BLaER1 (cell line): ENCODE measurements around the gene SLC7A1.

Source experiments
- H3K27ac ChIP-seq: shearing (Covaris generic); formaldehyde crosslinking; 2 replicates; pipeline ENCODE4 v1.8.1; 2022
- H3K27me3 ChIP-seq: shearing (Covaris generic); formaldehyde crosslinking; 2 replicates; pipeline ENCODE4 v1.8.1; 2022
- H3K36me3 ChIP-seq: shearing (Covaris generic); formaldehyde crosslinking; 2 replicates; pipeline ENCODE4 v1.8.1; 2022
- H3K4me1 ChIP-seq: shearing (Covaris generic); formaldehyde crosslinking; 2 replicates; pipeline ENCODE4 v1.8.1; 2022
- H3K4me2 ChIP-seq: shearing (Covaris generic); formaldehyde crosslinking; 2 replicates; pipeline ENCODE4 v1.8.1; 2022
- H3K4me3 ChIP-seq: shearing (Covaris generic); formaldehyde crosslinking; 2 replicates; pipeline ENCODE4 v1.8.1; 2022
- H3K9ac ChIP-seq: shearing (Covaris generic); formaldehyde crosslinking; 2 replicates; pipeline ENCODE4 v1.8.1; 2022
- H3K9me3 ChIP-seq: shearing (Covaris generic); formaldehyde crosslinking; 2 replicates; pipeline ENCODE4 v1.8.1; 2022
- H4K20me1 ChIP-seq: shearing (Covaris generic); formaldehyde crosslinking; 2 replicates; pipeline ENCODE4 v1.8.1; 2022
- Cebpa-rat ChIP-seq: shearing (Covaris generic); IDR thresholded peaks from 2 replicates; pipeline ENCODE4 v1.8.1; 2022

SLC7A1 gene

DNA sequence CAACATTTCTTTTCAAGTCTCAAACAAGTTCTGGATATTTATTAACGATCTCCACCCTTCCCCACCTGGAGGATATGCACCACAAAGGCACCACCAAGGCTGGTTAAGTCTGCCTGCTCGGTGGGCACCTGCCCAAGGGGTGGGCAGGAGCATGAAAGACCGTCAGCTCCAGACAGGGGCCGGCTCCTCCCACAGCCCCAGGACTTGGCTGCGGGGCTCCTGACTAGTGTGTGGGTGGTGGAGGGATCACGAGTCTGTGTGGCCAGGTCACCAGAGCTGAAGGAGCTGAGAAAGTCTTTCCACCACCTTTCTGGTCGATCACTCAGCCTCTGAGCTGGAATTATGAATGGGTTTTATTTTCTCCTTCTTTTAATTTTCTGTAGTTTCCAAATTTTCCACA, 7.8 kb downstream of the SLC7A1 start:
- Histone ChIP-seq H3K9ac (no peak overlapping the region), H3K4me1 (peaks cover 39% of the 10 kb centered on the region), H3K27me3 (no peaks in the 10 kb centered on the region), H3K27ac (no peak overlapping the region), H3K36me3 (peaks cover 65% of the 10 kb centered on the region), H3K4me3 (no peak overlapping the region), H4K20me1 (peaks cover 100% of the 10 kb centered on the region), H3K9me3 (no peaks in the 10 kb centered on the region), H3K4me2 (no peak overlapping the region)
- no peak for TF ChIP-seq Cebpa-rat

- H3K9me3 ChIP-seq: no peaks in the 10 kb centered on the region
- H3K4me2 ChIP-seq: peak overlapping the region; percentile 53
- H3K4me1 ChIP-seq: peaks cover 17% of the 10 kb centered on the region
- H4K20me1 ChIP-seq: peaks cover 100% of the 10 kb centered on the region
- no peaks in the 10 kb centered on the region for H3K27me3 ChIP-seq
- H3K9ac ChIP-seq: no peak overlapping the region
- H3K4me3 ChIP-seq: no peak overlapping the region
- no peak overlapping the region for H3K27ac ChIP-seq
- no peak for TF ChIP-seq Cebpa-rat
- peaks cover 57% of the 10 kb centered on the region for H3K36me3 ChIP-seq
Observed at GRCh38 chr13:29583073-29583785, 12.3 kb downstream of the SLC7A1 start.

GRCh38 chr13:29582171-29582570, 13.3 kb downstream of the SLC7A1 start:
- Histone ChIP-seq H3K9ac (no peak overlapping the region), H3K4me1 (peaks cover 17% of the 10 kb centered on the region), H3K4me3 (no peak overlapping the region), H3K27ac (no peak overlapping the region), H3K36me3 (peaks cover 56% of the 10 kb centered on the region), H4K20me1 (peaks cover 100% of the 10 kb centered on the region), H3K9me3 (no peaks in the 10 kb centered on the region), H3K4me2 (peak overlapping the region; percentile 53), H3K27me3 (no peaks in the 10 kb centered on the region)
- no peak for TF ChIP-seq Cebpa-rat

DNA sequence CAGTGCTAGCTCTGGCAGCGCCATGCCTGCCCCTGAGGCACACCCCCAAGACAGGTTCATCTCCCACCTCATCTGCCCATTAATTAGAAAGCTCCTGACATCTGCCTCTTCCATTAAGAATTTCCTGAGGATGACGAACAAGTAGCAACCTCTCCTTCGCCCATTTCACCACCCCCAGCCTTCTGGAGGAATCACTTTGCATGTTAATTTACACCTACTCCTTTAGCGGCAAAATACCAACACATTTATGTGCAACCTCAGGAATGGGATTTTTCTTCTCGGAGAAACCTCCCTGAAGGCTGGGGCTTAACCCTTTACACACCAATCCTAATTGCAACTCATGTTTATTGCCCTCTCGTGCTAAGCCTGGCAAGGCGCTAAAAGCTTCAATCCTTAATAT, 13.8 kb downstream of the SLC7A1 start:
- Histone ChIP-seq H4K20me1 (peaks cover 100% of the 10 kb centered on the region), H3K4me3 (no peak overlapping the region), H3K27ac (no peak overlapping the region), H3K9me3 (no peaks in the 10 kb centered on the region), H3K4me2 (no peak overlapping the region), H3K4me1 (peaks cover 17% of the 10 kb centered on the region), H3K9ac (no peak overlapping the region), H3K27me3 (no peaks in the 10 kb centered on the region), H3K36me3 (peaks cover 56% of the 10 kb centered on the region)
- no peak for TF ChIP-seq Cebpa-rat

DNA sequence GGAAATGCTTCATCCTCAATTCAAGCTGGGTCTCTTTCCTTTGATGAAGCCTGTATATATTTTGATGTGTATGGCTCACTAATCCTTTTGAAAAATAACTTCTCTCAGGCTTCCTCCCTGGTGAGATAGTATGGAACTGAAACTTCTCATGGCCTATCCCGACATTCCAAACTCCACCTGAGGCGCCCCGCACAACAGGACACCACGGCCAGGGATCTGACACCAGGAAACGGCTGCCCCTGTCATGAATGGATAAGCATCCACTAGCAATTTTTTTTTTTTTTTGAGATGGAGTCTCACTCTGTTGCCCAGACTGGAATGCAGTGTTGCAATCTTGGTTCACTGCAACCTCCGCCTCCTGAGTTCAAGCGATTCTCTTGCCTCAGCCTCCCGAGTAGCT, 16.4 kb downstream of the SLC7A1 start:
- Histone ChIP-seq H3K9me3 (no peaks in the 10 kb centered on the region), H3K4me1 (peaks cover 17% of the 10 kb centered on the region), H3K9ac (no peak overlapping the region), H4K20me1 (peaks cover 100% of the 10 kb centered on the region), H3K4me3 (no peak overlapping the region), H3K36me3 (peaks cover 67% of the 10 kb centered on the region), H3K27me3 (no peaks in the 10 kb centered on the region), H3K4me2 (no peak overlapping the region), H3K27ac (no peak overlapping the region)
- TF ChIP-seq Cebpa-rat: no peak

- peaks cover 67% of the 10 kb centered on the region for H3K36me3 ChIP-seq
- no peak overlapping the region for H3K4me3 ChIP-seq
- H3K4me1 ChIP-seq: peaks cover 21% of the 10 kb centered on the region
- peaks cover 100% of the 10 kb centered on the region for H4K20me1 ChIP-seq
- H3K27me3 ChIP-seq: no peaks in the 10 kb centered on the region
- H3K27ac ChIP-seq: no peak overlapping the region
- H3K9me3 ChIP-seq: no peaks in the 10 kb centered on the region
- TF ChIP-seq Cebpa-rat: no peak
- H3K4me2 ChIP-seq: no peak overlapping the region
- no peak overlapping the region for H3K9ac ChIP-seq
Observed at GRCh38 chr13:29578300-29579085, 17.0 kb downstream of the SLC7A1 start.

- Histone ChIP-seq H3K36me3 (peaks cover 67% of the 10 kb centered on the region), H3K4me3 (no peak overlapping the region), H3K27ac (no peak overlapping the region), H3K27me3 (no peaks in the 10 kb centered on the region), H3K9ac (no peak overlapping the region), H4K20me1 (peaks cover 100% of the 10 kb centered on the region), H3K4me2 (no peak overlapping the region), H3K9me3 (no peaks in the 10 kb centered on the region), H3K4me1 (peaks cover 14% of the 10 kb centered on the region)
- TF ChIP-seq Cebpa-rat: no peak
Observed at GRCh38 chr13:29577136-29578051, 18.1 kb downstream of the SLC7A1 start.

DNA sequence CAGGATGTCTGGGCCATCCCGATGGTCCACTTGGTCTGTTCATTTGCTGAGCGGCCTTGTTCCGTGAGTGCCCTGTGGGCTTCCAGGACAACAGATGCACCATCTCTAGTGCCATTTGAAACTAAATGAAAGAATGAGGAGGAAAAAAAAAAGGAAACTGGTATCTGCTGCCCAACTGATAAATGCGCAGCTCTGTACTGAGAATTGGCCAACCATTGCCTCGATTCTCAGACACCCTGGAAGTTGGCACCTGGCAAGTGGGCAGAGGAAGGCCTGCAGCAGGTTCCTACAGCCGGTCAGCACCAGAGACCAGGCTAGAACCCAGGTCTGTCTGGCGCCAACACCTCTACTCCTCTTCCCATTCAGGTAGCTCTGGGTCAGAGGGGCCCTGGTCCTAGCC, 18.9 kb downstream of the SLC7A1 start:
- Histone ChIP-seq H3K9ac (no peak overlapping the region), H3K27ac (no peak overlapping the region), H3K27me3 (no peaks in the 10 kb centered on the region), H3K4me3 (no peak overlapping the region), H3K4me2 (no peak overlapping the region), H4K20me1 (peaks cover 100% of the 10 kb centered on the region), H3K36me3 (peaks cover 68% of the 10 kb centered on the region), H3K9me3 (no peaks in the 10 kb centered on the region), H3K4me1 (peaks cover 10% of the 10 kb centered on the region)
- no peak for TF ChIP-seq Cebpa-rat

DNA sequence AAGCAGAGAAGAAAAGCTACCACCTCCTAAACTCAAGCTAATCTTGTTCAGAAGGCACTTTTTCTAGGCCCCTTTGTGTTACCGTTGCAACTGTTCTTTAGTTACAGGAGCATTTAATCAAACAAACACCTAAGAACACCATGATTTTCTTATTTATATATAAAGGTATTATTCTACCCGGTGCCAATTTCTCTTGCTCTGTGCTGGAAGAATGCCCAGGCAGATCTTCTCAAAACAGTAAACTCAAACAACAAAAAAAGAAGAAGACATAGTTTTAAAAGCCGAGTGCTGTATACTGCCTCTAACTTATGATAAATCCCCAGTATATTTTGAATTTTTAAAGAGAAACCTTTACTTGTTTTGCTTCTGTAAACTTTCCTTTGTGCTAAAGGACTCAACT, 20.4 kb downstream of the SLC7A1 start:
- Histone ChIP-seq H3K9me3 (no peaks in the 10 kb centered on the region), H3K27ac (no peak overlapping the region), H3K4me3 (no peak overlapping the region), H3K4me1 (peaks cover 10% of the 10 kb centered on the region), H3K36me3 (peaks cover 67% of the 10 kb centered on the region), H3K9ac (no peak overlapping the region), H4K20me1 (peaks cover 100% of the 10 kb centered on the region), H3K4me2 (no peak overlapping the region), H3K27me3 (no peaks in the 10 kb centered on the region)
- no peak for TF ChIP-seq Cebpa-rat

DNA sequence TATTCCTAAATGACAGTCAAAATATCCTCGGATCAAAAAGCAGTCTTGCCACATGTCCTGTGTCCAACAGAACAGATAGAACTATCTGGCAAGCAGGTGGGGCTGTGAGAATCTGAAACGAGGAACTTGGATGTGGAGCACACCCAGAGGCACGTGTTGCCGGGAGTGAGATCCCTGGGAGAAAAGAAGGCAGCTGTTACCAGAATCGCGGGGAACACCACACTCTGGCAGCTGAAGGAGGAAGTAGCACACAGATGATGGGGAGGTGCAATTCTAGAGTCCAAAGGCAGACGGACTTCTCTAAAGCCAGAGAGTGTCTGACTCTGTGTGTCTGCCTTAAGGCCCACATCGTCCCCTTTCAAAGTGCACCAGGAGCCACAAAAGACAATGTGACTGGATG, 22.3 kb downstream of the SLC7A1 start:
- Histone ChIP-seq H3K27me3 (no peaks in the 10 kb centered on the region), H3K4me3 (no peak overlapping the region), H3K4me1 (peaks cover 10% of the 10 kb centered on the region), H3K36me3 (peaks cover 65% of the 10 kb centered on the region), H3K9me3 (no peaks in the 10 kb centered on the region), H3K4me2 (peak overlapping the region; percentile 5; the same call in 1 of the 2 replicates), H3K27ac (no peak overlapping the region), H3K9ac (no peak overlapping the region), H4K20me1 (peaks cover 100% of the 10 kb centered on the region)
- TF ChIP-seq Cebpa-rat: no peak
